ENCODE results near the gene SEPTIN5.
"Not testable (repeated sequence)": the region's sequence is repeated elsewhere in the genome, so short reads cannot be mapped to it uniquely, and the experiment has no call there.

SEPTIN5 gene

DNA sequence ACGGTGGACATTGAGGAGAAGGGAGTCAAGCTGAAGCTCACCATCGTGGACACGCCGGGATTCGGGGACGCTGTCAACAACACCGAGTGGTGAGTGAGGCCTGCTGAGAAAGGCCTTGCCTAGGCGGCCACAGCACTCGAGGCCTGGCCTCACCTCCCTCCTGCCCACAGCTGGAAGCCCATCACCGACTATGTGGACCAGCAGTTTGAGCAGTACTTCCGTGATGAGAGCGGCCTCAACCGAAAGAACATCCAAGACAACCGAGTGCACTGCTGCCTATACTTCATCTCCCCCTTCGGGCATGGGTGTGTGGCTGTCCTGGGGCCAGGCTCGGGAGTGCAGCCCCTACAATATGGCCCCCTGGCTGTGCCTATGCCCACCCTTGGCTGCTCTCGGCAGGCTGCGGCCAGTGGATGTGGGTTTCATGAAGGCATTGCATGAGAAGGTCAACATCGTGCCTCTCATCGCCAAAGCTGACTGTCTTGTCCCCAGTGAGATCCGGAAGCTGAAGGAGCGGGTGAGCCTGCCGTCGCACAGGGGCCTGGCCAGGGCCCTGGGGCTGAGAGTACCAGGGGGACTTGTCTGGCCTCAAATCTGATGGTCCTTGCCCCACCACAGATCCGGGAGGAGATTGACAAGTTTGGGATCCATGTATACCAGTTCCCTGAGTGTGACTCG, 6.0 kb downstream of the SEPTIN5 start:
- no peak for DNase-seq (ENCODE audit: low spot score)

DNA sequence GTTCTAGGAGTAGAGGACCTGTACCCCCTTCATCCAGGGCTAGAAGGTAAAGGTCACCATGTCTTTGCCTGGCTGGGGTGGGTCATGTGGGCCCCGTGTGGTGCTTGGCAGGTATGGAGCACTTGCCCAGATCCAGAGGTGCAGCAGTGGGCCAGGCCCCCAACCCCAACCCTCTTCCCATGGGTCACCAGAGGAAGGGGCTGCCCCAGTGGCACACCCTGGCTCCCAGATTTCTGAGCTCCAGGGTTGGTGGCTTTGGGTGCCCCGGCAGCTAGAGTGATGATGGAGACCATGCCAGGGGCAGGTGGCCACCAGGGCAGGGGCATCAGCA, 6.7 kb downstream of the SEPTIN5 start:
- DNase-seq (ENCODE audit: low spot score) = no peak

DNA sequence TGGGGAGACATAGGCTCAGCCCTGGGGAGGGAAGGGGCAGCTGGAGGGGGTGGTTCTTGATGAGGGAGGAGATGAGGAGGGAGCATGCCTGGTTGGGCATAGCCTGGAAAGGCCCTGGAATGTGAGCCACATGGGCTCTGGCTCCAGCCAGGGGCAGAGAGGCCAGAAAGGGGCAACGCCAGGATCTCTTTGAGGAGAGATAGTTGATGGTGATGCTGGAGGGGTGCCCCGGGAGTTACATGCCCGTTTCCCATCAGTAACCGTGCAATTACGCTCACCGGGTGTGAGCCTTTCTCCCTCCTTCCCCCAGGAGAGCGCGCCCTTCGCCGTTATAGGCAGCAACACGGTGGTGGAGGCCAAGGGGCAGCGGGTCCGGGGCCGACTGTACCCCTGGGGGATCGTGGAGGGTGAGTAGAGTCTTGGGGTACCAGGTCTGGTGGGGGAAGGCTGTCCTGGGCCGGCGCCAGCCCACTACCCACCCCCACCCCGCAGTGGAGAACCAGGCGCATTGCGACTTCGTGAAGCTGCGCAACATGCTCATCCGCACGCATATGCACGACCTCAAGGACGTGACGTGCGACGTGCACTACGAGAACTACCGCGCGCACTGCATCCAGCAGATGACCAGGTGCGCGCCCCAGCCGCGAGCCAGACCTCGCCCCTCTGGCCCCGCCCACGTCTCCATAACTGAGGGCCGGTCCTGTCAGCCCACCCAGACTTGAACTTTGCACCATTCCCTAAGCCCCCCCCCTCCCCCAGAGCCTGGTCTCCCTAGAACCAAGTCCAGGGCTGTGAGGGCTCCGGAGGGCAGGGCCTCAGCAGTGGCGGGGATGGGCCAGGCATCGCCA, 7.3 kb downstream of the SEPTIN5 start:
- no peak for DNase-seq (ENCODE audit: low spot score)

DNA sequence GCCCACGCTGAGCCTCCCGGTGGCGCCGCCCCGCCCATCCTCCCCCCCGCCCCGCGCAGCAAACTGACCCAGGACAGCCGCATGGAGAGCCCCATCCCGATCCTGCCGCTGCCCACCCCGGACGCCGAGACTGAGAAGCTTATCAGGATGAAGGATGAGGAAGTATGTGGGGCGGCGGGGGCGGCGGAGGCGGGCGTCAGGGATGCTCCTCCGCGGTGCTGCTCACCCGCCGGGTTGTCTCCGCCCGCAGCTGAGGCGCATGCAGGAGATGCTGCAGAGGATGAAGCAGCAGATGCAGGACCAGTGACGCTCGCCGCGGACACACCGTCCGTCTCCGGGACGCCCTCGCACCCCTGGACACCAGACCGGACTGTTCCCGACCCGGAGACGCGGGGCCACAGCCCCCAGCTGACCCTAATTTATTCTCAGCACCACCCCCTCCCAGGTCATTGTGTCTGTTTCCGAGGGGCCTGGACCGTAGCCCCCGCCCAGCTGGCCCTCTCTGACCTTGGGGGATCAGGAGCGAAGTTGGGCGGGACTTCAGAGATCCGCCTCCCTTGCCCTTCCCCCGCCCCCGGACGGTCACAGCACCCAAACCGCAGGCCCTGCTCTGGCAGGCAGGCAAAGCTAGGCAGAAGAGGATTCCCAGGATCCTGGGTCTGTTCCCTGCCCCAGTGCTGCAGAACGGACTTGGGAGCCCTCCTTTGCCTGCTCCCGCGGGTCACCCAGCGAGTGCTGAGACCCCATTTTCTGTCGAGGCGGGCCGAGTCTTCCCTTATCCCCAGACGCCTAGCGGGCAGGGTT, 8.1 kb downstream of the SEPTIN5 start:
- DNase-seq (ENCODE audit: low spot score) = no peak

DNA sequence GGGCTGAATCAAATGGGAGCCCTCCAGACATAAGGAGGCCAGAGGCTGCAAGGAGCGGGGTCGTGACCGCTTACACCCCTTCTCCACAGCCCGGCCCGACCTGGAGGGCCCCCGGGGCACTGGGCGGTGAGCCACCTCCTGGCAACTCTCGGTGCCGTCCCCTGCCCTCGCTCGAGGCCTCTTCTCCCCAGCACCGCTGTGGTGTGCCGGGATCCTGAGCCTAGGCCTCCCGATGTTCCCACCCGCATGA, 8.6 kb downstream of the SEPTIN5 start:
- DNase-seq (ENCODE audit: low spot score) = no peak

DNA sequence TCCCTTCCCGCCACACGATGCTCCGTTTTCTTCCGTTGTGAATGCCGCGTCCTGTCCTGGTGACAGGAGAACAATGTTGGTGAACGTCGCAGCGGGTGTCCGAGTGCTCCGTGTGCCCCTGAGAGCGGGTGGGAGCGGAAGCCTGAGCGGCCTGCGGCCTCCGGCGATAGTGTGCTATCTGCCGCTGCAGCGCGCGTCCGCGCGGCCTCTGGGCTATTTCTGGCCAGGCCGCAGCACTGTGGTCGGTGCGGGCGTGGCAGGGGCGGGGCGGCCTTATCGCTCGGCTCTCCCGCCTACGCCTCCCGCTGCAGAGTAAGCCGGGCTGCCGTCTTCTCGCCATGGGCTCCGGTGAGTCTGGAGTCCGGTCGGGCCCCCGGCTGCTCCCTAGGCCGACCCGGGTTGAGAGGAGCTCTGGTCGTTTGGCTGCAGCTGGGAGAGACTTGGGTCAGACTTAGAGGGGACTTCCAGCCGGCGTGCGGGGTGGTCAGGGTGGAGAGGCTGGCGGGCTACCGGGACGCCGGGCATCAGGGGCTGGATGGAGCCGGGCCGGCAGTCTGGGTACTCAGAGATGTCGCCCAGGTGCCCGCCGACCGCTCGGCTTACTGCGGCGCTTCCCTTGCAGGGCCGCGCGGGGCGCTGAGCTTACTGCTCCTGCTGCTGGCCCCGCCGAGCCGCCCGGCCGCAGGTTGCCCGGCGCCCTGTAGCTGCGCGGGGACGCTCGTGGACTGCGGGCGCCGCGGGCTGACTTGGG, 9.1 kb downstream of the SEPTIN5 start, which contains the start of gene GP1BB:
GP1BB (plus strand) TSS at position 308 of the 751 bp plus-strand sequence; CDS start at position 339, 31 bp downstream.
- DNase-seq (ENCODE audit: low spot score) = peak; percentile 63

DNA sequence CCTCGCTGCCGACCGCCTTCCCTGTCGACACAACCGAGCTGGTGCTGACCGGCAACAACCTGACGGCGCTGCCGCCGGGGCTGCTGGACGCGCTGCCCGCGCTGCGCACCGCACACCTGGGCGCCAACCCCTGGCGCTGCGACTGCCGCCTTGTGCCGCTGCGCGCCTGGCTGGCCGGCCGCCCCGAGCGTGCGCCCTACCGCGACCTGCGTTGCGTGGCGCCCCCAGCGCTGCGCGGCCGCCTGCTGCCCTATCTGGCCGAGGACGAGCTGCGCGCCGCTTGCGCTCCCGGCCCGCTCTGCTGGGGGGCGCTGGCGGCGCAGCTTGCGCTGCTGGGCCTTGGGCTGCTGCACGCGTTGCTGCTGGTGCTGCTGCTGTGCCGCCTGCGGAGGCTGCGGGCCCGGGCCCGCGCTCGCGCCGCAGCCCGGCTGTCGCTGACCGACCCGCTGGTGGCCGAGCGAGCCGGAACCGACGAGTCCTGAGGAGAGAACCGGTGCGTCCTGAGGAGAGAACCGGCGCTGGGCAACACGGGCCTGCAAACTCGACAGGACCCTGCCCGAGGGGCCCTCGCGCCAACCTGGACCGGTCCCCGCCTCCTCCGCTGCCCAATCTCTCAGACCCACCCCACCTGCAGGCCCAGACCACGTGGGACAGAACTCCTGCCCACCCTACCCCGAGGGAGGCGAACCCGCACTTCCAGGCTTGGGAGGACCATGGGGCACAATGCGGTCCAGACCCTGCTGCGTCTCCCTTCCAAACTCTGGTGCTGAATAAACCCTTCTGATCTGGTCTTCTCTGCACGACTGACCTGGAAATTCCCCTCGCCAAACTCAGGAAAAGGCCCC, 9.9 kb downstream of the SEPTIN5 start:
- DNase-seq (ENCODE audit: low spot score) = peak; percentile 84

DNA sequence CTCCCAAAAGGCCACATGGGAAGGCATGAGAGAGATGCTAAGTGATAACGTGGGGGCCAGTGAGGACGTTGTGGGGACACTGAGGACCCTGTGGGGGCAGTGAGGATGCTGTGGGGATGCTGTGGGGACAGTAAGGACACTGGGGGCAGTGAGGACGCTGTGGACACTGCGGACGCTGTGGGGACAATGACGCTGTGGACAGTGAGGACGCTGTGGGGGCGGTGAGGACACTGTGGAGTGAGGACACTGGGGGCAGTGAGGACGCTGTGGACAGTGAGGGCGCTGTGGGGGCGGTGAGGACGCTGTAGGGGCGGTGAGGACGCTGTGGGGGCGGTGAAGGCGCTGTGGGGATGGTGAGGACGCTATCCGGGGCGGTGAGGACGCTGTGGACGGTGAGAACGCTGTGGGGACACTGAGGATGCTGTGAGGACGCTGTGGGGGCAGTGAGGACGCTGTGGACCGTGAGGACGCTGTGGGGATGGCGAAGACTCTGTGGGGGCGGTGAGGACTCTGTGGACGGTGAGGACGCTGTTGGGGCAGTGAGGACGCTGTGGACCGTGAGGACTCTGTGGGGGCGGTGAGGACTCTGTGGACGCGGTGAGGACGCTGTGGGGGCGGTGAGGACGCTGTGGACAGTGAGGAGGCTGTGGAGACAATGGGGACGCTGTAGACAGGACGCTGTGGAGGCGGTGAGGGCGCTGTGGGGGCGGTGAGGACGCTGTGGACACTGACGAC, 10.8 kb downstream of the SEPTIN5 start:
- no peak for DNase-seq (ENCODE audit: low spot score)

DNA sequence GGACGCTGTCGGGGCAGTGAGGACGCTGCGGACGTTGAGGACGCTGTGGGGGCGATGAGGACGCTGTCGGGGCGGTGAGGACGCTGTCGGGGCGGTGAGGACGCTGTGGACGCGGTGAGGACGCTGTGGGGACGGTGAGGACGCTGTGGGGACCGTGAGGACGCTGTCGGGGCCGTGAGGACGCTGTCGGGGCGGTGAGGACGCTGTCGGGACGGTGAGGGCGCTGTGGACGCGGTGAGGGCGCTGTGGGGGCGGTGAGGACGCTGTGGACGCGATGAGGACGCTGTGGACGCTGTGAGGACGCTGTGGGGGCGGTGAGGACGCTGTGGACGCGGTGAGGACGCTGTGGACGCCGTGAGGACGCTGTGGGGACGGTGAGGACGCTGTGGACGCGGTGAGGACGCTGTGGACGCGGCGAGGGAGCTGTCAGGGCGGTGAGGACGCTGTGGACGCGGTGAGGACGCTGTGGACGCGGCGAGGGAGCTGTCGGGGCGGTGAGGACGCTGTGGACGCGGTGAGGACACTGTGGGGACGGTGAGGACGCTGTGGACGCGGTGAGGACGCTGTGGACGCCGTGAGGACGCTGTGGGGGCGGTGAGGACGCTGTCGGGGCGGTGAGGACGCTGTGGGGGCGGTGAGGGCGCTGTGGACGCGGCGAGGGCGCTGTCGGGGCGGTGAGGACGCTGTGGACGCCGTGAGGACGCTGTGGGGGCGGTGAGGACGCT, 11.9 kb downstream of the SEPTIN5 start:
- DNase-seq (ENCODE audit: low spot score) = not testable (repeated sequence)

DNA sequence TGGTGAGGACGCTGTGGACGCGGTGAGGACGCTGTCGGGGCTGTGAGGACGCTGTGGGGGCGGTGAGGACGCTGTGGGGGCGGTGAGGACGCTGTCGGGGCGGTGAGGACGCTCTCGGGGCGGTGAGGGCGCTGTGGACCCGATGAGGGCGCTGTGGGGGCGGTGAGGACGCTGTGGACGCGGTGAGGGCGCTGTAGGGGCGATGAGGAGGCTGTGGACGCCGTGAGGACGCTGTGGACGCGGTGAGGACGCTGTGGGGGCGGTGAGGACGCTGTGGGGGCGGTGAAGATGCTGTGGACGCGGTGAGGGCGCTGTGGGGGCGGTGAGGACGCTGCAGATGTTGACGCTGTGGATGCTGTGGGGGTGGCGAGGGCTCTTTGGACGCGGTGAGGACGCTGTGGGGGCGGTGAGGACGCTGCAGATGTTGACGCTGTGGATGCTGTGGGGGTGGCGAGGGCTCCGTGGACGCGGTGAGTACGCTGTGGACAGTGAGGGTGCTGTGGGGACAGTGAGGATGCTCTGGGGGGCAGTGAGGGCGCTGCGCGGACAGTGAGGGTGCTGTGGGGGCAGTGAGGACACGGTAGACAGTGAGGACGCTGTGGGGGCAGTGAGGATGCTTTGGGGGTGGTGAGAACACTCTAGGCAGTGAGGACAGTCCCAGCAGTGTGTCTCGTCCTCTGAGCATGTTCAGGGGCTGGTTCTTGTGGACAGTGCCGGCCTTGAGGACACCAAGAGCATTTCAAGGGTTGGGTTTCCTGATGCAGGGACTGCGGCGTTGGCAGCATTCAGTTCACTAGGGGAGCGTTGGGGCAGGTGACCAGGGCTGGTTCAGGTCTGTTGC, 13.2 kb downstream of the SEPTIN5 start:
- no peak for DNase-seq (ENCODE audit: low spot score)

DNA sequence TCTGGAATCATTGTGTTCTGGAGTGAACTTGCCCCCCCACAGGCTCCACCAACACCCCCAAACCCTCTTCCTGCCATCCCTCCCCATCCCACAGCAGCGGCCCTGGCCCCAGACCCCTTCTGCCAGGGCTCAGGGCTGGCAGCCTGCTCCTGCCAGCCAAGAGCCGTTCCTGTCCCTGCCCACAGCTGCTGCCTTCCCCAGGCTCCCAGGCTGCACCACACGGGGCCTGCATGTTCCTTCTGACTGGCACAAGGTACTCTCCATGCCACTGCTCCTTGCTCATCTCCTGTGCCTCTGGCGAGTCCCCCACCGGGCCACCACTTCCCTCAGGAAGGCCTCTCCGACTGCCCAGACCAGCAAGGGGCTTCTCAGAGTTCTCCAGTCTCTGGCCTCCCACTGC, 14.0 kb downstream of the SEPTIN5 start:
- DNase-seq (ENCODE audit: low spot score) = no peak

DNA sequence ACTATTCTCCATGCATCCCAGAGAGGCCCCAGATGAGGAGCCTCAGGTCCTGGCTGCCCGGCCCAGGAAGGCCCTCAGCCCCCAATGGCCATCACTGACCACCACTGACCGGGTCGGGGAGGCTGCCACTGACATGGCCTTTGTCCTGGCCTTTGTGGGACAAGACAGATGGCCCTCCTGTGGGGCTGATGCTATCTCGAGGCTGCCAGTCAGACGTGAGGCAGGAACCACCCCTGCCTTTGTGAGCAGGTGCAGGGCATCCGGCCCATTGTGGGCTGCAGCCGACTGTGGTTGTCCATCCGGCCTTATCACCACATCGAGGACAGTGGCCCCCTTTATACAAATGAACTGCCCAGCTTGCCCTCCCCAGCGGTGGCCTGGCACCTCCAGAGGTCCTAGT, 14.5 kb downstream of the SEPTIN5 start:
- DNase-seq (ENCODE audit: low spot score) = no peak

DNA sequence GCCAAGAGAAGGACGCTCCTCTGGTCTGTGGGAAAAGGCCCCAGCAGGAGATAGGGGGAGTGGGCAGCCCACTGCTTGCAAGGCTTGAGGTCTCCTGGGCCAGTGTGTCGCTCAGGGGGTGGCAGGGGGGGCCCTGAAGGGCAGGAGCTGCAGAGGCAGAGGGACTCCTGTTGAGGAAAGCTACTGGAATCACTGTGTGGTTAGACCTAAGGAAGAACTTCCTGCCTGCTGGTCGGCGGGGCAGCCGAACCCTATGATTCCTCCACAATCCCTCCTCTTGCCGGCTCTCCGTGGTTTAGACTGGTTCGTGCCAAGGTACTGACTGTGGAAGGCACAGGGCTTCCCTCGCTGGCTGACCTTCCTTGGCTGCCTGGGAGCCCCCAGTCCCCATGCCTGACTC, 15.2 kb downstream of the SEPTIN5 start:
- no peak for DNase-seq (ENCODE audit: low spot score)

DNA sequence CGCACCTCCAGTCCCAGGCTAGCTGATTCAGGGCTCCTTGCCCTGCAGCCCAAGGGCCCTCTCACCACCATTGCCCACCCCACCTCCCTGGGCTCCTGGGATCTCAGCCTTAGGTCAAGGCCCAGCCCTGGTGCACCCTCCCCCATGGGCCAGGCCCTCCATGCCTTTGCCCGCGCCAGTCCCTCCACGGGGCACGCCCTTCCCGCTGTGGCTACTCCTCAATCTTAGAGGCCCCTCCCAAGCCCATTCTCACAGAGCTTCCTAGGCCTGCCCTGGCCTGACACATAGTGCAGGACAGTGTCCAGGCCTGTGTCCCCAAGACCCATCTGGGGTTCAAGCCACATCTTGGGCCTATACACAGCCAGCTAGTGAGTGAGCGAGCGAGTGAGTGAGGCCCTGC, 15.9 kb downstream of the SEPTIN5 start:
- DNase-seq (ENCODE audit: low spot score) = no peak

DNA sequence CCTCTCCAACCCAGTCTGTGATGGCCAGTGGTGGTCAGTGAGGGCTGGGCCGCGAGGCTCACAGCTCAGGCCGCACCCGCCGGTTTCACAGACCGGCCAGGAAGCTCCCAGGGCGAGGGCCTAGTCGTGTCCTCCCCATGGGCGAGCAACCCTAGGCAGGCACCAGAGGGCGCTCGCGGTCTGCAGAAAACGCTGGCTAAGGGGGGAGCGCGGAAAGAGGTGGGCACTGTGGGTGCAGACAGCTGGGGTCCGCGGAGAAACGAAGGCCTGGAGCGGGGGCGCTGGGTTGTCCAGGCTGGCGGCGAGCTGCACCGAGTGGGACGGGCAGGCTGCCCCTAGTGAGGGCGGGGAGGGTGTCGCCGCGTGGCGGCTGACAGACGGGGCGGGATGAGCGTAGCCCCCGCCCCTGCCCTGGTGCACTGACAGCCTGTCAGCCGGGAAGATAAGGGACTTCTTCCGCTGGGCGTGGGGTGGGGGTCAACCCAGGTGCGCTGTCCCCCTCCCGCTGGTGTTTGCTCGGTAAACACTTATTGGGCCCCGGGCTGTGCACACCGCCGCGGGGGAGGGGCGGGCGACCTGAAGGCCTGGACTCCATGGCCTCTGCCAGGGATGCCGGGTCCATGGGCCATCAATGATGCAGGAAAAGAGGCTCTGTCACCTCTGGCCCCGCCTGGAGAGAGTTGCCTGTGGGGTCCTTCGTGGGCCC, 16.5 kb downstream of the SEPTIN5 start:
- DNase-seq (ENCODE audit: low spot score) = peak; percentile 92

DNA sequence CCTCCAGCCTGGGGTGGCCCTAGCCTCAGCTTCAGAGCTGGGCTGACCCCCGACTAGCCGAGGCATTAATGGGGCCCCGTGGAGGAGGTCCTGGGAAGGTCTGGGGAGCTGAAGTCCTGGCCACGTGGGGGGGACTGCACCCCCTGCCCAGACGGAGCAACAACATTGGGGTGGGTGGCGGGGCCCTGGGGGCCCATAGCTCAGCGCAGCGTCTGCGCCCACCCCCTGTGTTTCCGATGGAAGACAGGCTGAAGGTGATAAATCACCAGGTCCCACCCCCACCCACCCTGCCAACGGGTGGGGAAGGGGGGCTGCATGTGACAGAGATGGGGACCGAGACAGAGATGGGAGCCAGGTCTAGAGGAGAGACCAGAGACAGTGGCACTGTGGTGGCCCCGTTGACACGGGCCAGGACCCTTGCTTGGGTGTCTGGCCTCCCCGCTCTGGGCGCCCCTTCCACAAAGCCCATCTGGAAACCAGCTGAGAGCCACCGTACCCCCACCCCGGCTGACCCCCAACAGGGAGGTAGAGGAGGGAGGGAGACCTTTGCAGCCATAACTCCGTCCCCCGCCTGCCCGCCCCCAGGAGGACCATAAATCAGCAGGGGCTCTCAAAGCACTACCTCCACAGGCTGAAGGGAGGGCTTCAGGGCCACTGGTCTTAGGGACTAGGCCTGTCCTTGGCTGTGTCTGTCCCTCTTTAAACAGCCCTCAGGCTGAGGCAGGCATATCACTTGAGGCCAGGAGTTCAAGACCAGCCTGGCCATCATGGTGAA, 17.2 kb downstream of the SEPTIN5 start:
- DNase-seq (ENCODE audit: low spot score) = no peak

DNA sequence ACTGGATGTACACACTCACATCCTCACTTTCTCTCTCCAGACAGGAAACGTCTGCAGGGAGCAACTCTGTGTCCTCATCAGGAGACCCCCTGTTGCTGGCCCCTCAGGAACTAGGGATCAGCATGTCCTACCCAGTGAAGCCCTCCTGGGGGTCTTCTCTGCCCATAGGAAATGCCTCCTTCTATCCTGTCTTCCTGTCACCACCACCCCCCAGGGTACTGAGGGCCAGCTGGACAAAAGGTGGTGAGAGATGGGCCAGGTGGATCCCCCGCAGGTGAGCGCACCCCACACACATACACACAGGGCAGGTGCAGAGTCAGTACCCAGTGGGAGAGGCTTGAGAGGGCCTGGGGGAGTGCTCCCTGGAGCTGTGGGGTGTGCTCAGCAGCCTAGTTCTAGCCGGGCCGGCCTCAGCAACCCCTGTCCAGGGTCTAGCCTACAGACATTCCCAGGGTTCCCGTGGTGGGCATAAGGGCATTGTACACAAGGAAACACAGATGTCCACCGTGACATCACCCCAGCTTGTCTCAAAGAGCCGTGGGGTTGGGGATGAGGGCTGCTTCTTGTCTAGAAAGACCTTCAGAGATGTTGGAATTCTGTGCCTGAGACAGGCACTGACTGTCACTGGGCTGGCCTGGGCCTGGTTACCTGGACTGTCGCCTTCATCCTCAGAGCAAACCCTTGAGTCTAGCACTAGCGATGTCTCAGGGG, 18.3 kb downstream of the SEPTIN5 start:
- no peak for DNase-seq (ENCODE audit: low spot score)

Measured in iPS-NIHi11 (cell line).